PC-3 (cell line): ENCODE measurements around the gene APBB2. TPM values are rescaled to one million over a fixed set of nuclear protein-coding genes. Genes with fewer than 3 reads are reported as not detected.

ENCODE experiments used
- ATAC-seq: fragments of 200-7000 bp; cut with Tn5 transposase; 2 replicates; pipeline ENCODE4 v1.9.1; 2020; ENCODE audit warnings: mild to moderate bottlenecking, moderate library complexity
- BruUV-seq: library from RNA; stranded (reverse); fragments of 400-500 nt; replicated peaks from 2 replicates; lab custom pipeline; 2021; lab: Mats Ljungman, UMichigan
- CTCF ChIA-PET: fragments of 300-600 bp; sonication (Branson Sonifier 250); formaldehyde crosslinking; loops from one replicate; lab custom pipeline; 2022; ENCODE audit warnings: antibody characterized with exemption; lab: Charles Lee
- POLR2A ChIA-PET: fragments of 300-600 bp; sonication (Branson Sonifier 250); formaldehyde crosslinking; loops from one replicate; lab custom pipeline; 2022; ENCODE audit warnings: antibody characterized with exemption; ENCODE audit not compliant: unreplicated experiment; lab: Charles Lee
- DNase-seq: peaks from one replicate; pipeline ENCODE4 v3.0.0-alpha.2; 2015
- H2AFZ ChIP-seq: fragments of 300-600 bp; sonication (generic); 2 replicates; pipeline ENCODE4 v1.6.0; 2016; ENCODE audit warnings: antibody characterized with exemption, low read length
- H3F3A ChIP-seq: fragments of 300-600 bp; sonication (generic); one replicate; pipeline ENCODE4 v1.6.0; 2017; ENCODE audit warnings: antibody characterized with exemption, low read length, control low read depth, mild to moderate bottlenecking; ENCODE audit not compliant: unreplicated experiment
- H3K27ac ChIP-seq: fragments of 300-600 bp; sonication (generic); 2 replicates; pipeline ENCODE4 v1.5.1; 2016; ENCODE audit warnings: mild to moderate bottlenecking, low read length
- H3K27me3 ChIP-seq: fragments of 300-600 bp; sonication (generic); 2 replicates; pipeline ENCODE4 v1.6.1; 2016; ENCODE audit warnings: low read length, mixed read lengths
- H3K36me3 ChIP-seq: fragments of 300-600 bp; sonication (generic); 2 replicates; pipeline ENCODE4 v1.6.1; 2016; ENCODE audit warnings: low read depth, mixed run types, low read length, mixed read lengths
- H3K4me1 ChIP-seq: fragments of 300-600 bp; sonication (generic); 2 replicates; pipeline ENCODE4 v1.5.1; 2016; ENCODE audit warnings: low read length; ENCODE audit not compliant: insufficient read depth
- H3K4me2 ChIP-seq: fragments of 300-600 bp; sonication (generic); 2 replicates; pipeline ENCODE4 v1.6.0; 2016; ENCODE audit warnings: low read length
- H3K4me3 ChIP-seq: fragments of 300-600 bp; sonication (generic); 2 replicates; pipeline ENCODE4 v1.5.1; 2016; ENCODE audit warnings: mild to moderate bottlenecking, low read length, mixed read lengths
- H3K79me2 ChIP-seq: fragments of 300-600 bp; sonication (generic); 2 replicates; pipeline ENCODE4 v1.6.1; 2017; ENCODE audit warnings: low read length, mixed read lengths
- H3K9ac ChIP-seq: fragments of 300-600 bp; sonication (generic); 2 replicates; pipeline ENCODE4 v1.6.0; 2016; ENCODE audit warnings: mild to moderate bottlenecking, low read length
- H3K9me2 ChIP-seq: fragments of 300-600 bp; sonication (generic); replicated peaks from 2 replicates; pipeline ENCODE4 v1.6.1; 2016; ENCODE audit warnings: mixed run types, low read length, mixed read lengths
- H3K9me3 ChIP-seq: fragments of 300-600 bp; sonication (generic); 2 replicates; pipeline ENCODE4 v1.6.1; 2016; ENCODE audit warnings: low read length, mixed read lengths
- H4K20me1 ChIP-seq: fragments of 300-600 bp; sonication (generic); 2 replicates; pipeline ENCODE4 v1.6.1; 2016; ENCODE audit warnings: low read length, mixed read lengths
- EZH2 ChIP-seq: fragments of 300-600 bp; sonication (generic); IDR thresholded peaks from one replicate; pipeline ENCODE4 v1.6.1; 2017; ENCODE audit warnings: antibody characterized with exemption, mild to moderate bottlenecking, low read length; ENCODE audit not compliant: unreplicated experiment
- EZH2phosphoT487 ChIP-seq: fragments of 300-600 bp; sonication (generic); IDR thresholded peaks from 2 replicates; pipeline ENCODE4 v1.6.1; 2018; ENCODE audit warnings: mild to moderate bottlenecking, antibody characterized with exemption, low read length, borderline replicate concordance
- intact Hi-C: fragments of 100-400 bp; cut with micrococcal nuclease; formaldehyde crosslinking; loops from 2 replicates; pipeline ENCODE4 v1.9.0; 2023
- total RNA-seq: library from RNA; depleted of rRNA; stranded (reverse); fragments of >200 nt; gene quantifications from 2 replicates; pipeline ENCODE4 v1.2.3, GENCODE V29; 2014
- TF ChIP-seq, protein P1 (sequence below): fragments of 300-600 bp; sonication (generic); conservative IDR thresholded peaks from 2 replicates; pipeline ENCODE4 v1.5.1; 2017; ENCODE audit warnings: antibody characterized with exemption, low read depth, mild to moderate bottlenecking, low read length

Gene APBB2
- total RNA-seq, 1 experiment from 2014 or later, result 24.7 TPM

DNA sequence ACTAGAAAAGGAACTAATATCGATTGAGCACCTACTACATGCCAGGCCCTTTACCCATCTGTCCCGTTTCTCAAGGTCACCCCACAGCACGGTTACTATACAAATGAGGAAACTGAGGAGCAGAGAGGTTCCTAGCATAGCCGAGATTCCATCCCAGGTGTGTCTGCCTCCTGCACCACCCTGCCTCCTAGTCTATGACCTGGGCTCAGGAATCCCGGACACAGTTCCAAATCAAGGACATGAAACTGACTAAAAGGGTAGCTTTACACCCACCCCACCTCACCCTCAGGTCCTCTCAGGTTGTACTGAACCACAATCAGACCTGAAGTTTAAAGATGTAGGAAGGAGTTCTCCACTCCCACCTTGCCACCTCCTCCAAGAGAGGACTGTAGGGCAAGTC is 55.6 kb downstream of the APBB2 start:
- TF ChIP-seq, protein P1, sequence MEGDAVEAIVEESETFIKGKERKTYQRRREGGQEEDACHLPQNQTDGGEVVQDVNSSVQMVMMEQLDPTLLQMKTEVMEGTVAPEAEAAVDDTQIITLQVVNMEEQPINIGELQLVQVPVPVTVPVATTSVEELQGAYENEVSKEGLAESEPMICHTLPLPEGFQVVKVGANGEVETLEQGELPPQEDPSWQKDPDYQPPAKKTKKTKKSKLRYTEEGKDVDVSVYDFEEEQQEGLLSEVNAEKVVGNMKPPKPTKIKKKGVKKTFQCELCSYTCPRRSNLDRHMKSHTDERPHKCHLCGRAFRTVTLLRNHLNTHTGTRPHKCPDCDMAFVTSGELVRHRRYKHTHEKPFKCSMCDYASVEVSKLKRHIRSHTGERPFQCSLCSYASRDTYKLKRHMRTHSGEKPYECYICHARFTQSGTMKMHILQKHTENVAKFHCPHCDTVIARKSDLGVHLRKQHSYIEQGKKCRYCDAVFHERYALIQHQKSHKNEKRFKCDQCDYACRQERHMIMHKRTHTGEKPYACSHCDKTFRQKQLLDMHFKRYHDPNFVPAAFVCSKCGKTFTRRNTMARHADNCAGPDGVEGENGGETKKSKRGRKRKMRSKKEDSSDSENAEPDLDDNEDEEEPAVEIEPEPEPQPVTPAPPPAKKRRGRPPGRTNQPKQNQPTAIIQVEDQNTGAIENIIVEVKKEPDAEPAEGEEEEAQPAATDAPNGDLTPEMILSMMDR, result no peak
- TF ChIP-seq EZH2 (no peak), EZH2phosphoT487 (no peak)
- Histone ChIP-seq H3K4me3 (no peak overlapping the region), H3F3A (peaks cover 5% of the 10 kb centered on the region), H3K4me1 (peaks cover 52% of the 10 kb centered on the region), H3K9me2 (no peaks in the 10 kb centered on the region), H4K20me1 (no peaks in the 10 kb centered on the region), H3K36me3 (no peaks in the 10 kb centered on the region), H3K9me3 (no peaks in the 10 kb centered on the region), H3K4me2 (no peak overlapping the region), H2AFZ (no peak overlapping the region), H3K9ac (no peak overlapping the region), H3K79me2 (peaks cover 72% of the 10 kb centered on the region), H3K27me3 (no peaks in the 10 kb centered on the region), H3K27ac (peak overlapping the region; percentile 97)
- CTCF ChIA-PET, result no interaction called here
- no TSS peak for BruUV-seq
- no peak for DNase-seq
- no peak for ATAC-seq
- intact Hi-C loops, result no loop called here
- POLR2A ChIA-PET, result no interaction called here

DNA sequence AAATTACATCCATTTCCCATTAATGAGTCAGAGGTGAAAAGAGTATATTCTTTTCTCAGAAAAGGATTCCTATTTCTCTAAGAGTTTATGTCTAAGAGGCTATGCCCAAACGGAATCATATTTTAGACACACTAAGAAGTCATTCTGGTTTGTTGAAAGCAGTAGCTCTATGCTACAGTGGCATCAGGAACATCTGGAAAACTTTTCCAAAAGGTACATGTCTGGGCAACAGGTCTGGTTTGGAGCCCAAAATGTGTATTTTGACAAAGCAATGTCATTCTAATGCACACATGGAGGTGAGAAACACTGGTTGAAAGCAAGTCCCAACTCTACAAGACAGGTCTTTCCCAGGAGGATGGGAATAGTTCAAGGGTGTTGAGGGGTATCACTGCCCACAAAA is 56.1 kb downstream of the APBB2 start:
- H3K4me3 ChIP-seq, result no peak overlapping the region
- peaks cover 52% of the 10 kb centered on the region for H3K4me1 ChIP-seq

DNA sequence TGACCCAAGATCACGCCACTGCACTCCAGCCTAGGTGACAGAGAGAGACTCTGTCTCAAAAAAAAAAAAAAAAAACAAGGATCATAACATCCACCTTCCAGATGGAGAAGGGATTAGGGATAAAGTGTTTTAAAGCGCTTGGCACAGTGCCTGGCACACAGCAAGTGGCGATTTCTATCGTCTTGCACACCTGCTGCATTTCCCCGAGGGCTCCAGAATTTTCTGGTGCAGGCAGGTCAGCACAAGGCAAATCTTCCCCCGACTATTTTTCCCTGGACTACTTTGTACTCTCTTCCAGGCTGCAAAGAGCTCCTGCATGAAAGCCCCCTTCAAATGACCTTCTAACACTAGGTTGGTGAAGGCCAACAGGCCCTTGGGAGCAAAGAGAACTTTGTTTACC is 57.3 kb downstream of the APBB2 start:
- no peak overlapping the region for H2AFZ ChIP-seq
- no peak for TF ChIP-seq EZH2phosphoT487
- no peak for TF ChIP-seq EZH2
- TF ChIP-seq, protein P1, result no peak
- DNase-seq (no peak), ATAC-seq (no peak)
- intact Hi-C loops, result no loop called here
- no peak overlapping the region for H3K9ac ChIP-seq
- H3K9me3 ChIP-seq, result no peaks in the 10 kb centered on the region
- ChIA-PET CTCF (no interaction called here), POLR2A (no interaction called here)
- H3K36me3 ChIP-seq, result no peaks in the 10 kb centered on the region
- H3K79me2 ChIP-seq, result peaks cover 63% of the 10 kb centered on the region
- H3K27me3 ChIP-seq, result no peaks in the 10 kb centered on the region
- no peaks in the 10 kb centered on the region for H4K20me1 ChIP-seq
- H3K4me3 ChIP-seq, result no peak overlapping the region
- no peak overlapping the region for H3K27ac ChIP-seq
- no TSS peak for BruUV-seq
- H3F3A ChIP-seq, result peaks cover 5% of the 10 kb centered on the region
- no peak overlapping the region for H3K4me2 ChIP-seq
- H3K4me1 ChIP-seq, result peaks cover 52% of the 10 kb centered on the region
- H3K9me2 ChIP-seq, result no peaks in the 10 kb centered on the region

More for the DNA sequence above, 56.1 kb downstream of the APBB2 start:
- intact Hi-C loops, result no loop called here
- no peak for TF ChIP-seq EZH2phosphoT487
- Histone ChIP-seq H3K79me2 (peaks cover 70% of the 10 kb centered on the region), H2AFZ (no peak overlapping the region), H3K36me3 (no peaks in the 10 kb centered on the region), H3K27ac (no peak overlapping the region), H4K20me1 (no peaks in the 10 kb centered on the region), H3K9me2 (no peaks in the 10 kb centered on the region), H3K9me3 (no peaks in the 10 kb centered on the region), H3K4me2 (no peak overlapping the region), H3F3A (peaks cover 5% of the 10 kb centered on the region), H3K27me3 (no peaks in the 10 kb centered on the region), H3K9ac (no peak overlapping the region)
- POLR2A ChIA-PET, result no interaction called here
- ATAC-seq (no peak), DNase-seq (no peak)
- CTCF ChIA-PET, result no interaction called here
- no TSS peak for BruUV-seq
